GM19372 (cell line): Measurements from ENCODE around the gene RBM8A.

Source experiments
- ATAC-seq: cut with Tn5 transposase; IDR thresholded peaks from one replicate; pipeline ENCODE4 v1.9.1; 2021; ENCODE audit warnings: mild to moderate bottlenecking, low read depth, moderate library complexity; ENCODE audit not compliant: unreplicated experiment

Gene RBM8A

GRCh38 chr1:145927063-145927886 is at the start of gene RBM8A:
Gene RBM8A (minus strand): TSS chr1:145927484. CDS start chr1:145927426, 58 bp downstream.
- peak; percentile 97 for ATAC-seq

- no peak for ATAC-seq
Measured at GRCh38 chr1:145977016-145977415, 49.7 kb upstream of the RBM8A start.

GRCh38 chr1:145975216-145975615 is 47.9 kb upstream of the RBM8A start:
- ATAC-seq = no peak

GRCh38 chr1:145974721-145975120 is 47.4 kb upstream of the RBM8A start:
- no peak for ATAC-seq

GRCh38 chr1:145972580-145972979 is 45.3 kb upstream of the RBM8A start:
- ATAC-seq = no peak

GRCh38 chr1:145967288-145967687 is 40.0 kb upstream of the RBM8A start:
- ATAC-seq = no peak

GRCh38 chr1:145965119-145965744 is 37.9 kb upstream of the RBM8A start:
- no peak for ATAC-seq

- peak; percentile 84 for ATAC-seq
Measured at GRCh38 chr1:145964328-145965118, 37.2 kb upstream of the RBM8A start, which contains the start of the genes ANKRD34A and POLR3GL. Gene ANKRD34A (minus strand): TSS chr1:145964575. CDS start chr1:145961759, 2,816 bp downstream. Gene POLR3GL (plus strand): TSS chr1:145964690. CDS start chr1:145974866, 10,176 bp downstream.

- no peak for ATAC-seq
Measured at GRCh38 chr1:145963265-145964019, 36.2 kb upstream of the RBM8A start.

GRCh38 chr1:145962157-145963102 is 35.1 kb upstream of the RBM8A start:
- ATAC-seq = no peak

- ATAC-seq = no peak
Measured at GRCh38 chr1:145961425-145962156, 34.3 kb upstream of the RBM8A start.

GRCh38 chr1:145961109-145961424 is 33.8 kb upstream of the RBM8A start:
- no peak for ATAC-seq

- no peak for ATAC-seq
Measured at GRCh38 chr1:145960468-145961108, 33.3 kb upstream of the RBM8A start.

GRCh38 chr1:145959957-145960467 is 32.7 kb upstream of the RBM8A start:
- ATAC-seq = no peak

- no peak for ATAC-seq
Measured at GRCh38 chr1:145959333-145959732, 32.0 kb upstream of the RBM8A start.

- ATAC-seq = no peak
Measured at GRCh38 chr1:145958734-145959133, 31.4 kb upstream of the RBM8A start.

GRCh38 chr1:145957443-145958319 is 30.4 kb upstream of the RBM8A start, which contains the start of gene LIX1L:
Gene LIX1L (minus strand): TSS chr1:145958017. CDS start chr1:145957927, 90 bp downstream.
- peak; percentile 80 for ATAC-seq
